Skin epidermis (tissue), 12 donors: ENCODE measurements around the gene TCERG1.

ENCODE experiments used
- H3K27ac ChIP-seq, 21 experiments: fragments of 200-600 bp; sonication (generic) in 11 of 21; one replicate each; pipeline ENCODE4 v1.5.0; 2020; ENCODE audit warnings: mild to moderate bottlenecking in 3 of 21, inconsistent platforms in 2 of 21, moderate library complexity in 2 of 21
- H3K4me3 ChIP-seq, 7 experiments: fragments of 200-600 bp; sonication (generic) in 2 of 7; one replicate each; pipeline ENCODE4 v1.5.0; 2020; ENCODE audit warnings: inconsistent platforms in 2 of 7, mild to moderate bottlenecking in 2 of 7, moderate library complexity in 1 of 7

The TCERG1 gene

DNA sequence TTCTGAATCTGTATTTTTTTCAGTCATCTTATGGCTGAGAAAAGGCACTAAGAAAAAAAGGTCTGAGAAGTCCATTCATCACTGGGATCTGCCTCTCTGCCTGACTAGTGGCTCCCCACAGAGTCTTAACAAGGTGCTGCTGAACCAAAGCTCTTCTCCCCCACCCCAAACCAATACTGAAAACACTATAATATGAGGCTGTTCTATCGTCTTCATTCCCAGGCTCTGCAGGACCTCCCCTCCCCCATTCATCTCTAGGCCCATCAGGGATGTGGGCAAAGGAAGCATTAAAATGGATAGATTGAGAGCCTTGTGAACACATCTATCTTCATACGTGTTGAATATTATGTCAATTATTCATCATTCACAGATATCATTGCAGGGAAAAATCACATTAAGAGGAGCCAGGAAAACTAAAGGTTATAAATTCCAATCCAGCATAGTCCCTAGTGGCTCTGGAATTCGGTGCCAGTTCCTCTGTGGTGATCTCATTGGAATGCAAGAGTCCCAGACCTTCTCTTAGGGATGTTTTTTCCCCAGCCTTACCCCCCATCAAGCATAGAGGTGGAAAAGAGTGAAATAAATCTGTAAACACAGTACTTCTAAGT is 113.2 kb downstream of the TCERG1 start:
- Histone ChIP-seq H3K4me3 (no peak overlapping the region), H3K27ac (no peak overlapping the region)
